OCI-LY7 (cell line): ENCODE data around the gene TBC1D1.

Source experiments
- CTCF ChIP-seq: fragments of 200-600 bp; sonication (generic); conservative IDR thresholded peaks from 2 replicates; pipeline ENCODE4 v1.5.1; 2014; ENCODE audit warnings: mild to moderate bottlenecking, antibody characterized with exemption, low read length, moderate library complexity, mixed read lengths
- EZH2phosphoT487 ChIP-seq: fragments of 200-600 bp; sonication (generic); IDR thresholded peaks from 2 replicates; pipeline ENCODE4 v1.6.1; 2018; ENCODE audit warnings: low read depth, borderline replicate concordance, mild to moderate bottlenecking, mixed run types, antibody characterized with exemption, low read length, moderate library complexity, mixed read lengths

GRCh38 chr4:38122060-38122459 is 231.2 kb downstream of the TBC1D1 start:
- TF ChIP-seq CTCF (no peak), EZH2phosphoT487 (no peak)
